ENCODE measurements around the gene TNC.

Gene TNC

GRCh38 chr9:115006660-115007059 is 111.3 kb downstream of the TNC start:
- DNase-seq, result no peak

DNA sequence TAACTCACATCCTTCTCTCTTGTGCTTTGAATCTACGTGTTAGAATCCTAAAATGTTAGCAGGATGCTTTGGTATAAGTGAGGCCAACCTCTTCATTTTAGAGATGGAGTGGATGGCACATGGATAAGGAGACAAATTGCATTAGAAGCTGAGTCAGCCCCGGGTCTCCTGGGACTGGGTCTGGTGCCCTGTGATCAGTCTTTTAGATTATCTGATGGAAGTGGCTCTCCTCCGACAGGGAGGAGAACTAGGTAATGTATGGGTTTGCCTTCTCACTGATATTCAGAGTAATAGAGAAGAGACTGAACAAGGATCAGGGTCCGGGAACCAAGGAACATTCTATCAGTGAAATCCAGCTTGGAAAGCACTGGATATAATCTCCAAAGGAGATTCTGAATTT is 112.6 kb downstream of the TNC start:
- no peak for DNase-seq

DNA sequence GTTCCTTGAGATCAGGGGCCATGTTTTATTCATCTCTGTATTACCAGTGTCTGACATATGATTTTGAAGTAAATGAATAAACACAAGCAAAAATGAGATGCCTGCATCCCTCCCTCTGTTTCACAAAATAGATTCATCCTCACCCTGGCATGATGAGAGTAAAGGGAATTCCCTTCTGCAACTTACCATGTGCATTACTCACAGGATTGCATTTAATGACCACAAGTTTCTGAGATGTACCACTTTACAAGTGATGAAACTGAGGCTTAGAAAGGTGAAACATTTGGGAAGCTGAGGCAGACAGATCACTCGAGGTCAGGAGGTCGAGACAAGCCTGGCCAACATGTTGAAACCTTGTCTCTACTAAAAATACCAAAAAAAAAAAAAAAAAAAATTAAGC is 113.4 kb downstream of the TNC start:
- no peak for DNase-seq

GRCh38 chr9:115002371-115003120 is 115.4 kb downstream of the TNC start:
- DNase-seq, result no peak

- peak; percentile 77 for DNase-seq
These were observed 117.7 kb downstream of the TNC start for GRCh38 chr9:115000217-115000639.

- DNase-seq, result no peak
These were observed 119.6 kb downstream of the TNC start for GRCh38 chr9:114998326-114998725.

- DNase-seq, result peak; percentile 14
These were observed 122.2 kb downstream of the TNC start for GRCh38 chr9:114995681-114996221.

DNA sequence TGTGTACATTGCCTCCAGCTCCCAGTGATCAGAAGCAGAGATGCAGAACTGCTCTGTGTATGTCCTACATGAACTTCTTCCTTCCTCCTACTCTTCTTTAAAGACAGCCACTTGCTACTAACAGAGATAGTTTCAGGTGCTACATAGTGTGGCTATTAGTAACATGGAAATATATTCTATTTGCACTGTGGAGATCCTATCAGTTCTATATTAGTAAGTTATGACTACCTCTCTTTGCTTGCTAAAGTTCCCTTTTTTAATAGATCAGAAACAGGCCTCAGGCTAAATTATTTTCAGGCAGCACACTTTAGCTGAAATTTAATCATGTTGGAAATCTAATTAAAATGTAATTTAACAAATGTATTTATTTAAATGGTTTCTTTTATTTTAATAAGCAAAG is 123.2 kb downstream of the TNC start:
- no peak for DNase-seq

- DNase-seq, result no peak
These were observed 126.1 kb downstream of the TNC start for GRCh38 chr9:114991861-114992260.

DNA sequence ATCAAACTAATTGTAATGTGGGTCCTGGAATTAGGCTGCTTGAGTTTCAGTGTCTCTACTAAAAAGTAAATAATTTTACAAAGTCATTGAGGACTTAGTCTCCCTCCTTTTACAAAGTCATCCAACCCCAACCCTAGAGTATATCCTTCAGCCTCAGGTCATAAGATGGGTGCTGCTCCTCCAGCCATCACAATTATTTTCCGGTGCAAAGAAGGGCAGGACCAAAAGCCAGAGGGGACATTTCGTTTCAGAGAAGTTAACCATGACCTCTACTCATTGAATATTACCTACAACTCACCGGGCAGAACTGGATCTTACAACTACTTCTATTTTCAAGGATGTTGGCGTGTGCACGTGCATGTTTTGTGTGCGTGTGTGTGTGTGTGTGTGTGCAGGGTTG is 127.1 kb downstream of the TNC start:
- DNase-seq, result no peak

- DNase-seq, result no peak
These were observed 128.2 kb downstream of the TNC start for GRCh38 chr9:114989600-114990410.

DNA sequence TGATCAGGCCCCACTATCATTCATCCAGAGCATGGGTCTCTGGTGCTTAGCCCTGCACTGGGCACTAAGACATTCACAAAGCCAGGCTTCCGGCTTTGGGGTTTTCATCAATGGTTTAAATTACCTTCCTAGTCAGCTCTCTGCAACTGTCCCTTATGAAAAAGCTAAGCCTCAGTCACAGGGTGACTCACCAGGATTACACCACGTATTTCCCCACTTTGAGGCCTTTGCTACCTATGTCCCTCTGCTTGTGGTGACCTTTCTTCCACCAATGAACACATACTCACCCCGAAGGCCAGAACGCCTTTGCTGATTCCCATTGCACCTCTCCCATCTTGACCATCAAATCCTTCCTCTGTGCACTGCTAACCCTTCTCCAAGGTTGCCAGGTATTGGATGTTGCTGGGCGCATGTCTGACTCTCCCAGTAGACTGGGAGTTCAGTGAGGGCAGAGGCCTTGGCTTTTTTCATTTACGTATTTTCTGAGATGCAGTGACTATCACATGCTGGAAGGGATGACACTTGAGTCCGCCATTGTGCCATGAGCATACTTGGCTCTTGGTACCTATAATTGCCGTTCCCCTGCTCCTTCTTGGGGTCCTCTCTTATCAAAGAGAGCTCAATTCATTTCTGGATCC is 128.9 kb downstream of the TNC start:
- no peak for DNase-seq

- DNase-seq, result no peak
These were observed 130.8 kb downstream of the TNC start for GRCh38 chr9:114987116-114987515.

DNA sequence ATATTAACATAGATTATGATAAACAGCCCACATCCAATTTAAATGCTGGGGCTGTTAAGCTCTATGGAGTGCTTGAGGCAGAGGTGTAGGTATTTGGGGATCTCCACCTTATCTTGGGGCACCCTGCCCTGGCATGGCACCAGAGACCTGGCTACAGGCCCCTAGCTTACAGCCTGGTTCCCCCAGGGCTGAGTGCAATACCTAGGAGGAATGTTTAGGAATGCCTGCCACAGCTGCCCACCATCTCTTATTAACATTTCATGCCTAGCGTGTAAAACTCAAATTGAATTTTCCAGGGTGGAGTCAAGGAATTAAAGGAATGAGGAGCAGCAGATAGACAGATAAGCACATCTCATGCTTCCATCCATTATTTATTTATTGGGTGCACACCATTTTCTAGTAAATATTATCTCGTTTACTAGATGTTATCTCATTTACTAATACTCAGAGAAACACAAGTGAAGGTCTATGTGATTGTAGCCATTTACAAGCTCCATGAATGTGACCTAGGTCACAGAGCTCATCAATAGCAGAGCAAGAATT is 131.9 kb downstream of the TNC start:
- no peak for DNase-seq

GRCh38 chr9:114981063-114981462 is 136.9 kb downstream of the TNC start:
- no peak for DNase-seq

- no peak for DNase-seq
These were observed 144.7 kb downstream of the TNC start for GRCh38 chr9:114973216-114973615.

DNA sequence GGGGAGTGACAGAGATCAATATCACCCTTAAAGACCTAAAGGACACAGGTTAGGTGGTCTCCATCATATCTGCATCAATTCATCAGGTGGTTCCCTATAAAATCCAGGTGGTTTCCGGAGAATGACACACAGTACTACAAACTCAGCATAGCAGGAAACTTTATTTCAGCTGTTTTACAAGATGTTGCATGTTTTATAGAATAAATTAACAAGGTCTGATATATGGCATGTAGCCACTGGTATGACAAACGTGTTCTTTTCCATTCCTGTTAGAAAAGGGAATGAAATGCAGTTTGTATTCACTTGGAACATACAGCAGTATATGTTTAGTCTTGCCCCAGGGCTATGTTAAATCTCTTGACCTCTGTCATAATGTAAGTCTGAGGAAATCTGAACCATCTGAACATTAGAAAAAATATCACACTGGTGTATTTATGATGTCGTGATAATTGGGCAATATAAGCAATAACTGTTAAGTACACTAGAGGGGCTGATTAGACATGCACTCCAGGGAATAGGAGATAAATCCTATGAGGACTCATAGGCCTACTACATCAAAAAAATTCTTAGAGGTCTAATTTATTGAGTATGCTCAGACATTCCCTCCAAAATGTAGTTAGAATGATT is 145.3 kb downstream of the TNC start:
- DNase-seq, result no peak
